ENCODE data around the gene GALNS.

GRCh38 chr16:88872650-88873331, 16.0 kb upstream of the GALNS start:
- no peak for TF ChIP-seq CTCF (IDR thresholded peaks at IDR 0.05)
- no peak for TF ChIP-seq JUN (IDR thresholded peaks at IDR 0.05)
- no peak for TF ChIP-seq EP300 (IDR thresholded peaks at IDR 0.05)
- no peak for TF ChIP-seq RNF2 (IDR thresholded peaks at IDR 0.05; ENCODE audit: borderline replicate concordance, low read depth)
- TF ChIP-seq POLR2A (IDR thresholded peaks at IDR 0.05; ENCODE audit: low read length) = no peak
- TF ChIP-seq ELK1 (IDR thresholded peaks at IDR 0.05; ENCODE audit: low read depth, low read length) = no peak
- TF ChIP-seq PBX3 (IDR thresholded peaks at IDR 0.05) = no peak
- TF ChIP-seq SREBF2 (IDR thresholded peaks at IDR 0.05) = no peak
- no peak for TF ChIP-seq HOXB13 (CRISPR knock-in tag; IDR thresholded peaks at IDR 0.05; ENCODE audit: low read depth)
